ENCODE data around the gene CCBE1.
A peak's percentile ranks its signal among the peaks of the same experiment; 100 is the strongest.
"Not testable (repeated sequence)": the region's sequence is repeated elsewhere in the genome, so short reads cannot be mapped to it uniquely, and the experiment has no call there.

CCBE1 gene

GRCh38 chr18:59697236-59697932, at the start of gene CCBE1:
Gene CCBE1, minus strand, starts transcription at chr18:59697423.
- DNase-seq = peak; percentile 31 to 69 (median 40)

GRCh38 chr18:59744271-59744721, 47.1 kb upstream of the CCBE1 start:
- DNase-seq = peak in 2 of 3 donors; percentile 2 to 26

GRCh38 chr18:59743566-59743965, 46.3 kb upstream of the CCBE1 start:
- no peak for DNase-seq

GRCh38 chr18:59742325-59743111, 45.3 kb upstream of the CCBE1 start:
- no peak for DNase-seq

- DNase-seq = no peak
These were observed 42.9 kb upstream of the CCBE1 start for GRCh38 chr18:59740141-59740540.

- no peak for DNase-seq
These were observed 40.6 kb upstream of the CCBE1 start for GRCh38 chr18:59737776-59738300.

- DNase-seq = not testable (repeated sequence)
These were observed 40.1 kb upstream of the CCBE1 start for GRCh38 chr18:59737335-59737734.

- DNase-seq = no peak
These were observed 38.8 kb upstream of the CCBE1 start for GRCh38 chr18:59736061-59736460.

- no peak for DNase-seq
These were observed 38.1 kb upstream of the CCBE1 start for GRCh38 chr18:59735269-59735860.

- no peak for DNase-seq
These were observed 36.2 kb upstream of the CCBE1 start for GRCh38 chr18:59733421-59733820.

- no peak for DNase-seq
These were observed 33.7 kb upstream of the CCBE1 start for GRCh38 chr18:59730896-59731295.

GRCh38 chr18:59729781-59730180, 32.6 kb upstream of the CCBE1 start:
- no peak for DNase-seq

- no peak for DNase-seq
These were observed 31.6 kb upstream of the CCBE1 start for GRCh38 chr18:59728816-59729215.

GRCh38 chr18:59725142-59725541, 27.9 kb upstream of the CCBE1 start:
- DNase-seq = no peak

- no peak for DNase-seq
These were observed 26.9 kb upstream of the CCBE1 start for GRCh38 chr18:59724103-59724502.

GRCh38 chr18:59721931-59722330, 24.7 kb upstream of the CCBE1 start:
- no peak for DNase-seq

GRCh38 chr18:59721211-59721610, 24.0 kb upstream of the CCBE1 start:
- no peak for DNase-seq

GRCh38 chr18:59719544-59720181, 22.4 kb upstream of the CCBE1 start:
- no peak for DNase-seq

- no peak for DNase-seq
These were observed 21.4 kb upstream of the CCBE1 start for GRCh38 chr18:59718464-59719157.

- DNase-seq = no peak
These were observed 20.9 kb upstream of the CCBE1 start for GRCh38 chr18:59718108-59718463.

GRCh38 chr18:59717291-59717690, 20.1 kb upstream of the CCBE1 start:
- DNase-seq = no peak

GRCh38 chr18:59715966-59716369, 18.7 kb upstream of the CCBE1 start:
- no peak for DNase-seq

- DNase-seq = no peak
These were observed 18.2 kb upstream of the CCBE1 start for GRCh38 chr18:59715445-59715844.

All from suppressor macrophage treated with lipopolysaccharide for 1 hour (primary cell).